HG03457 (cell line): ENCODE results near the gene LAMA2.

Experiments
- ATAC-seq: cut with Tn5 transposase; IDR thresholded peaks from one replicate; pipeline ENCODE4 v1.9.1; 2021; ENCODE audit warnings: moderate number of reproducible peaks; ENCODE audit not compliant: unreplicated experiment

LAMA2 gene, protein sequence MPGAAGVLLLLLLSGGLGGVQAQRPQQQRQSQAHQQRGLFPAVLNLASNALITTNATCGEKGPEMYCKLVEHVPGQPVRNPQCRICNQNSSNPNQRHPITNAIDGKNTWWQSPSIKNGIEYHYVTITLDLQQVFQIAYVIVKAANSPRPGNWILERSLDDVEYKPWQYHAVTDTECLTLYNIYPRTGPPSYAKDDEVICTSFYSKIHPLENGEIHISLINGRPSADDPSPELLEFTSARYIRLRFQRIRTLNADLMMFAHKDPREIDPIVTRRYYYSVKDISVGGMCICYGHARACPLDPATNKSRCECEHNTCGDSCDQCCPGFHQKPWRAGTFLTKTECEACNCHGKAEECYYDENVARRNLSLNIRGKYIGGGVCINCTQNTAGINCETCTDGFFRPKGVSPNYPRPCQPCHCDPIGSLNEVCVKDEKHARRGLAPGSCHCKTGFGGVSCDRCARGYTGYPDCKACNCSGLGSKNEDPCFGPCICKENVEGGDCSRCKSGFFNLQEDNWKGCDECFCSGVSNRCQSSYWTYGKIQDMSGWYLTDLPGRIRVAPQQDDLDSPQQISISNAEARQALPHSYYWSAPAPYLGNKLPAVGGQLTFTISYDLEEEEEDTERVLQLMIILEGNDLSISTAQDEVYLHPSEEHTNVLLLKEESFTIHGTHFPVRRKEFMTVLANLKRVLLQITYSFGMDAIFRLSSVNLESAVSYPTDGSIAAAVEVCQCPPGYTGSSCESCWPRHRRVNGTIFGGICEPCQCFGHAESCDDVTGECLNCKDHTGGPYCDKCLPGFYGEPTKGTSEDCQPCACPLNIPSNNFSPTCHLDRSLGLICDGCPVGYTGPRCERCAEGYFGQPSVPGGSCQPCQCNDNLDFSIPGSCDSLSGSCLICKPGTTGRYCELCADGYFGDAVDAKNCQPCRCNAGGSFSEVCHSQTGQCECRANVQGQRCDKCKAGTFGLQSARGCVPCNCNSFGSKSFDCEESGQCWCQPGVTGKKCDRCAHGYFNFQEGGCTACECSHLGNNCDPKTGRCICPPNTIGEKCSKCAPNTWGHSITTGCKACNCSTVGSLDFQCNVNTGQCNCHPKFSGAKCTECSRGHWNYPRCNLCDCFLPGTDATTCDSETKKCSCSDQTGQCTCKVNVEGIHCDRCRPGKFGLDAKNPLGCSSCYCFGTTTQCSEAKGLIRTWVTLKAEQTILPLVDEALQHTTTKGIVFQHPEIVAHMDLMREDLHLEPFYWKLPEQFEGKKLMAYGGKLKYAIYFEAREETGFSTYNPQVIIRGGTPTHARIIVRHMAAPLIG (N-terminal part only)

DNA sequence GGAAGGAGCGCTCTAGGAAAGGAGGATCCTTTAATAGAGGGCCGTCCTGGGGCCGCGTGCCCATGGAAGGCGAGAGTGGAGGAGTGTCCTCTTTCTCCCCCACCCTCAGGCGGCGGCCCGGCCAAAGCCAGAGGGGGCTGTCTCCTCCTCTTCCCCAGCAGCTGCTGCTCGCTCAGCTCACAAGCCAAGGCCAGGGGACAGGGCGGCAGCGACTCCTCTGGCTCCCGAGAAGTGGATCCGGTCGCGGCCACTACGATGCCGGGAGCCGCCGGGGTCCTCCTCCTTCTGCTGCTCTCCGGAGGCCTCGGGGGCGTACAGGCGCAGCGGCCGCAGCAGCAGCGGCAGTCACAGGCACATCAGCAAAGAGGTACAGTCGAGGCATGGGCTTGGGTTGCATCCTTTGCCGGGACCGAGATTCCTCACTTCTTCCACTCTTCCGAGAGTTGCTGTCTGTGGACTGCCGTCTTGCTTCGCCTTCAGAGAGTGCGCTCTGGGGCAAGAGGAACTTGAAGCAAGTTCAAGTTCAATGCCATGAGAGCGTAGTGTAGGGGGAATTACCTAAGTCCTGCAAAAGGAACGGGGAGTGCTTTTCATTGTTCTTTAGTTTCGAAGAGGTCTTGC, at the start of gene LAMA2:
LAMA2 (plus strand) TSS at position 148 of the 621 bp plus-strand sequence; CDS start at position 256, 108 bp downstream.
- ATAC-seq, result no peak

- no peak for ATAC-seq
Measured at GRCh38 chr6:128836761-128837160, 46.2 kb upstream of the LAMA2 start.

DNA sequence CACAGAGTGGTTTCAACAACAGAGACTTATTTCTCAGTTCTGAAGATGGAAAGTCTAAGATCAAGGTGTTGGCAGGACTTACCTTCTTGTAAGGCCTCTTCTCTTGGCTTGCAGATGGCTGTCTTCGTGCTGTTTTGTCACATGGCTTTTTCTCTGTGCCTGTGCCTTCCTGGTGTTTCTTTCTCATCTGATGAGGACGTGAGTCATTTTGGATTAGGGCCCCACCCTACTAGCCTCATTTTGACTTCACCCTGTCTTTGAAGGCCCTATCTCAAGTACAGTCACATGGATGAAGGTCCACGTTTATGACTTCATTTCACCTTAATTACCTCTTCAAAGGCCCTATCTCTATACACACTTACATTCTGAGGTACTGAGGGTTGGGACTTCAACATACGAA, 41.4 kb upstream of the LAMA2 start:
- no peak for ATAC-seq

GRCh38 chr6:128844598-128844997, 38.3 kb upstream of the LAMA2 start:
- ATAC-seq, result no peak

DNA sequence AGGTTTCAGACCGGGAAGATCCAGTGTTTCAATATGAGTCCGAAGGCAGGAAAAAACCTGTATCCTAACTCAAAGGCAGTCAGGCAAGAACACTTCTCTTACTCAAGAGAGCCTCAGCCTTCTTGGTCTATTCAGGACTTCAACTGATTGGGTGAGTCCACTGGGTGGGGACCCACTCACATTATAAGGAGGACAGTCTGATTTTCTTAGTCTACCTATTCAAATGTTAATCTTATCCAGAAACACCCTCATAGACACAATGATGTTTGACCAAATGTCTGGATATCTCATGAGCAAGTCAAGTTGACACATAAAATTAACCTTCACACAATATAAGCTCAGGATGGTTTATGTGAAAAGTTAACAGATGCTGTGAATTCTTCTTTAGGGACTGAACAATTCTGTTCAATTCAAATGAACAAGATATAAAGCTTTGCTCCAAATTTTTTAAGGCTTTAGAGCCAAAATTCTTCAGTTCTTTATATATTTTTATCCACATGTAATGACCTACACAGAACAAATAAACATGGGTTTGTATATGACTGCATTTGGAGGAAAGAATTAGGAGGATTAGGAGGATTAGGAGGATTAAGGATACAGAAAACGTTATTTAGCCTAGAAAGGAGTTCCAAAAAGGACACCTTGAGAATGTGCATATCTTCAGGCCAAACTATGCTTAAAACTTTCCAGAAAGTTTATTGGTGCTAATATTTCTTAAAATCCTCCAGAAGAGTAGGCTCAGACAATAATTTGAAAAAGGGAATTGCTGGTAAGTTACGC, 35.3 kb upstream of the LAMA2 start:
- no peak for ATAC-seq

GRCh38 chr6:128848212-128848935, 34.6 kb upstream of the LAMA2 start:
- ATAC-seq, result no peak

GRCh38 chr6:128855581-128856085, 27.3 kb upstream of the LAMA2 start:
- no peak for ATAC-seq

- no peak for ATAC-seq
Measured at GRCh38 chr6:128857806-128858205, 25.1 kb upstream of the LAMA2 start.

DNA sequence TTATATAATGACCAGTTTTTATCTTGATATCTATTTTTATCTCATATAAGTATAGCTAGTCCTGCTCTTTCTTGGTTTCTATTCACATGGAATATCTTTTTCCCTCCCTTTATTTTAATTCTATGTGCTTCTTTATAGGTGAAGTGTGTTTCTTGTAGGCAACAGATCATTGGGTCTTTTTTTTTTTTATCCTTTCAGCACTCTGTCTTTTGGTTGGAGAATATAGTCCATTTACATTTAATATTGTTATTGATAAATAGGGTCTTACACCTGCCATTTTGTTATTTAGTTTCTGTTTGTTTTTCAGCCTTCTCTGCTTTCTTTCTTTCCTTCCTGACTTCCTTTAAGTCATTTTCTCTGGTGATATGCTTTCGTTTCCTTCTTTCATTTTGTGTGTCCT, 22.2 kb upstream of the LAMA2 start:
- no peak for ATAC-seq

DNA sequence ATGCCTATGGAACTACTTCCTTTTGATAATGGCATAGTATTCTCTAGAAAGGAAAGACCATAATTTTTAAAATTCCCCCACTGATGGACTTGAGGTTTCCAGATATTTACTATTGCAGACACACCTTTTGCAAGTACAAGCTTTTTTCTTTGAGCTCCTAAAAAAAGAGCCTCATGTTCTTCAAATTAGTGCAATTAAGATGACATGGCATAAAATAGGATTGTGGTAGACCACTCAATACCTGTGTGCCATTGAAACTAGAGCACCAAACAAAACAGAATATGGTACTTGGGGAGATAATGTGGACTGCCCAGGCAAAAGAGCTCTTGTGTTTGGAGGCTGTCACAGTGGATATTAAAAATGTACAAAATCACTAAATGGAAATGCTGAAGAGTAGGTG, 19.0 kb upstream of the LAMA2 start:
- no peak for ATAC-seq

- ATAC-seq, result no peak
Measured at GRCh38 chr6:128870746-128871145, 12.2 kb upstream of the LAMA2 start.

DNA sequence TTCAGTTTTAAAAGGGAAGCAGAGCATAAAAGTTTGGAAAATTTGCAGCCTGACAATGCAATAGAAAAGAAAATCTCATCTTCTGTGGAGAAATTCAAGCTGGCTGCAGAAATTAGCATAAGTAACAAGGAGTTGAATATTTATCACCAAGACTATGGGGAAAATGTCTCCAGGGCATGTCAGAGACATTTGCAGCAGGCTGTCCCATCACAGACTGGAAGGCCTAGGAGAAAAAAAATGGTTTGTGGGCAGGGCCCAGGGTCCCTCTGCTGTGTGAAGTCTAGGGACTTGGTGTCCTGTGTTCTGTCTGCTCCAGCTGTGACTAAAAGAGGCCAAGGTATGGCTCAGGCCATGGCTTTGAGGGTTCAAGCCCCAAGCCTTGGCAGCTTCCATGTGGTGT, 8.1 kb upstream of the LAMA2 start:
- no peak for ATAC-seq

DNA sequence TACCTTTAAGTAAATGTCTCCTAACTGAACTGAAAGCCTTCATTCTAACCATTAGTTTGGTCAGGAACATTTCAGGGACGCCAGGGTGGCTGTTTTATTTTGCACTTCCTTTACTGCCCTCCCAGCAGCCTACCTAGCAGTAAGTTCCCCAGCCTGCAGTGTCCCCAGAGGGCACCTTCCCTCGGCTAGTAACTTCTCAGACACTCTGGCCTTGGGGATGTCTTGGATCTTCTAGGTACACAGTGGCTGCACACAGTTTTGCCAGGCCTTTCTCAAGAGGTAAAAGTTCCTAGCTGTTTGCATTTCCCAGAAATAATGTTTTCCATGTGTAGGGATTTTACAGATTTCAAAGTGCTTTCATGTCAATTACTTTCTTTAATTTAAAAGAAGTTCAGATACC, 378 bp upstream of the LAMA2 start:
- ATAC-seq, result no peak

GRCh38 chr6:128883906-128884305, 968 bp downstream of the LAMA2 start:
- ATAC-seq, result no peak

GRCh38 chr6:128885381-128885780, 2.4 kb downstream of the LAMA2 start:
- no peak for ATAC-seq

DNA sequence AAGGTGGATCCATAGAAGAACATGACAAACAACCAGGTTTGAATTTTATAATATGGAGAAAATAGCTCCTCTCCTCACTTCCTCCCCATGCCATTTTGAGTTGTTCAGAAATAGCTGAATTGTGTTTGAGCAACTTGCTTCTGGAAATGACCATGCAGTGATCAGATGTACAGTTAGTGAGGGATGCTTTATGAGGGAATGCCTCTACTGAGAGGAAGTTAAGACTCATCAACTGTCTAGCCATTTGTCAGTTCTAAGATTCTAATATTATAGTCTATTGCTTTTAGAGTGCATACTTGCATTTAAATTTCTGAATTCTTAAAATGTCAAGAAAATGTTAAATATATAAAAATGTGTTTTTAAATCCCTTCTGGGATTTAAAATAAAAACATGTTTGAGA, 3.8 kb downstream of the LAMA2 start:
- ATAC-seq, result no peak

GRCh38 chr6:128888444-128889175, 5.7 kb downstream of the LAMA2 start:
- ATAC-seq, result no peak

GRCh38 chr6:128889870-128890269, 6.9 kb downstream of the LAMA2 start:
- ATAC-seq, result no peak
